Retinal pigment epithelial cell (primary cell): Measurements from ENCODE around the gene TENM4.

Source experiments
- DNase-seq: peaks from one replicate; pipeline ENCODE4 v3.0.0-alpha.2; 2010; ENCODE audit warnings: low read depth
- H3K4me3 ChIP-seq: 2 replicates; pipeline ENCODE4 v1.5.1; 2011; ENCODE audit warnings: mild to moderate bottlenecking, low read length, control low read depth, moderate library complexity
- TF ChIP-seq, protein P1 (sequence below): conservative IDR thresholded peaks from 2 replicates; pipeline ENCODE4 v1.5.1; 2011; ENCODE audit warnings: low read depth, low read length, control low read depth, inconsistent platforms

Gene TENM4

DNA sequence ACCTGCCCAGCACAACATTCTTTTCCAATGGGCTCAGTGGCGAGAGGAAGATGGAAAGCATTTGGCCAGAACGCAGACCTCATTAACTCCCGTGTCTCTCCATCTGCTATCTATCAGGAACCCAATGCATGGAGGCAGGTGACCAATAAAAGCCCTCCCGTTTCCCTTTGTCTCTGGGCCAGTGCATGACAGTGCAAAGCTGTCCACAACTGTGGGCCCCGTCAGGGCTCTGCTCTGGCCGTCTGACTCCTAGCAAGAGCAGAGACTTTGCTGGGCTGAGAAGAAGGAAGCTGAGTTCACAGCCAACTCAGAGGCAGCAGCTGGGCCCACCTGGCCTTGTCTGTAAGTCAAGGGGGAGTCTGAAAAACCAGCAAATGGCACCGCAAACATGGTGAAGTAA lies 177.8 kb downstream of the TENM4 start:
- no peak overlapping the region for H3K4me3 ChIP-seq
- TF ChIP-seq, protein P1, sequence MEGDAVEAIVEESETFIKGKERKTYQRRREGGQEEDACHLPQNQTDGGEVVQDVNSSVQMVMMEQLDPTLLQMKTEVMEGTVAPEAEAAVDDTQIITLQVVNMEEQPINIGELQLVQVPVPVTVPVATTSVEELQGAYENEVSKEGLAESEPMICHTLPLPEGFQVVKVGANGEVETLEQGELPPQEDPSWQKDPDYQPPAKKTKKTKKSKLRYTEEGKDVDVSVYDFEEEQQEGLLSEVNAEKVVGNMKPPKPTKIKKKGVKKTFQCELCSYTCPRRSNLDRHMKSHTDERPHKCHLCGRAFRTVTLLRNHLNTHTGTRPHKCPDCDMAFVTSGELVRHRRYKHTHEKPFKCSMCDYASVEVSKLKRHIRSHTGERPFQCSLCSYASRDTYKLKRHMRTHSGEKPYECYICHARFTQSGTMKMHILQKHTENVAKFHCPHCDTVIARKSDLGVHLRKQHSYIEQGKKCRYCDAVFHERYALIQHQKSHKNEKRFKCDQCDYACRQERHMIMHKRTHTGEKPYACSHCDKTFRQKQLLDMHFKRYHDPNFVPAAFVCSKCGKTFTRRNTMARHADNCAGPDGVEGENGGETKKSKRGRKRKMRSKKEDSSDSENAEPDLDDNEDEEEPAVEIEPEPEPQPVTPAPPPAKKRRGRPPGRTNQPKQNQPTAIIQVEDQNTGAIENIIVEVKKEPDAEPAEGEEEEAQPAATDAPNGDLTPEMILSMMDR: no peak
- no peak for DNase-seq

DNA sequence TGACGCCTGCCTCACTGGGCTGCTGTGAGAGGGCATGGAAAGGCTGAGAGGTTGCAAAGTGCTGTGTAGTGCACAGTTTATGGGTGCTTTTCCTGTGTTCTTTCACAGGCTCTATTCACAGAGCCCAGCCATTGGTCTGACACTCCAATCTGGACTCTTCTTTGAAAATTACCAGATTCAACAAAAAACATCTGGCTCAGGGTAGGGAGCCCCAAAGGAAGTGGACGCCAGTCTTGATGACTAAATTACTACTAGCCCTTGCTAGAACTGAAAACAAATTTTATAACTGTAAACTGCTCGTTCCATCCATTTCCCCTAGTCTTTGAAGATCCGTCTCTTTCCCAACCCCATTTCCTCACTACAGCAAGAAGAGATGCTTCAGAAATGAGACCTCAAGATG lies 178.6 kb downstream of the TENM4 start:
- no peak for DNase-seq
- H3K4me3 ChIP-seq: no peak overlapping the region
- TF ChIP-seq, protein P1: no peak

DNA sequence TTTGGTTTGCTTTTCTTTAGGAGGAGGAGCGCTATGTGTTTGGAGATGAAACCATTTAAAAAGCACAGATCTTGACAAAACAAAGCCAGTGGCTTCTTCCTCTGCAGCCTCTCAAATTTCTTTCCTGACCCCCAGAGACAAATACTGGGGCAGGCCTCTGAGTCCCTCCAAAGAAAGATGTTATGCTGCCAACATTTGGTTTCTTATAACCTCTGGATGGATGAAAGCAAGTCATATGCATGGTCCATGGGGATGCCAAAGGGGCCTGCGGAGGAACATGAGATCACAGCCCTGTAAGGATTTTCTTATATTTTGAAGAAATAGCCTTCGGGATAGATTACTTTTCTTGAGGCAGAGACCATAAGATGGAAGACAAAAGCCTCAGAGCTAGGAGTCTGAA lies 179.1 kb downstream of the TENM4 start:
- no peak overlapping the region for H3K4me3 ChIP-seq
- DNase-seq: no peak
- TF ChIP-seq, protein P1: no peak

DNA sequence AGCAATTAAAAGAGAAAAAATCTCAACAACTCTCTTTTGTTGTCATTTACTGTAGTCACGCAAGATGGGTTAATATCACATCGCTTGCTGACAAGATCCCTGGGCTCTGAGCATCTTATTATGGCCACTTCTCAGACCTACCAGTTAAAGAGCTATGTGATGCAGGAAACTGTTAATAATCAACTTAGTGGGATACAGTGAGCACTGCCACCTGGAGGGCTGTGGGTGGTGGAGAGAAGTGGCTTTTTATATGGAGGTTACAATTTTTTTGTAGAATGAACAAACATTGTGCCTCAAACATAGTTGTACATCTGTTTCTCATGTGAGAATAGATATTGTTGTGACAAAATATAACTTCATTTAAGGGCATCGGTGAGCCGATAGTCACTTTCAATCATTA lies 181.0 kb downstream of the TENM4 start:
- no peak overlapping the region for H3K4me3 ChIP-seq
- TF ChIP-seq, protein P1: peak; percentile 35
- no peak for DNase-seq

DNA sequence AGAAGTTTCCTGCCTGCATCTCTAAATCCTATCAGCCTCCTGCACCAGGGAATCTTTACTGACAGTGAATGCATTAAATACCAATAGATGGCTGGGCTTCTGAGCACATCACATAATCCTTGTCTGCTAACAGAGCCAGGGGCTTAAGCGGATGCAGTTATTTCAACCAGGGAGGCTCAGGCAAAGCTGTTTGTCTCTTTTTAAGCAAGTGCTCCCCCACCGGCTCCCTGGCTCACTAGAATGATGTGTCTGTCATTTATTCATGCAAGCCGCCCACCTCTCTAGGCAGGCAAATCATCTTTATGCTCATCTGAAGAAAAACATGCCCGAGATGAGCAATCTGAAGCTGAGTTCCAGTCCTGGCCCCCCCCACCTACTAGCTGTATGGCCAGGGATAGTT lies 182.3 kb downstream of the TENM4 start:
- no peak overlapping the region for H3K4me3 ChIP-seq
- no peak for DNase-seq
- TF ChIP-seq, protein P1: no peak

DNA sequence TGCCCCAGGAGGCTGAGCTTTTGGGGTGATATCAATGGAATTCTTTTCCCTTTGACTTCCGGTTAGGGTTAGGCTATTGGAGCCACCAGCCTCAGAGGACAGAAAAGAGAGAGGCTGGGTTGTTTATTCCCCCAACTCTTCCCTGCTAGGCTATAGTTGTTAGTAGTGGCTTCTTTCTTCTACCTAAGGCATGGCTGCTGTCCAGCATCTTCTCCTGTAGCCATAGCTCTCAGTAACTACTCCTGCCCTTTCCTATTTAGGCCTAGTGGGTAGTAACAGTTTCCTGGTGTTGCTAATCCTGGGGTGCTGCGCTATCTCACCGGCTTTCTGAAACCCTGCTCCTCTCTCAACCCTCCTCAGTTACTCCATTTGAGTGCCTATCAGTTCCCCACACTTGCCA lies 184.9 kb downstream of the TENM4 start:
- TF ChIP-seq, protein P1: no peak
- no peak for DNase-seq
- H3K4me3 ChIP-seq: no peak overlapping the region

DNA sequence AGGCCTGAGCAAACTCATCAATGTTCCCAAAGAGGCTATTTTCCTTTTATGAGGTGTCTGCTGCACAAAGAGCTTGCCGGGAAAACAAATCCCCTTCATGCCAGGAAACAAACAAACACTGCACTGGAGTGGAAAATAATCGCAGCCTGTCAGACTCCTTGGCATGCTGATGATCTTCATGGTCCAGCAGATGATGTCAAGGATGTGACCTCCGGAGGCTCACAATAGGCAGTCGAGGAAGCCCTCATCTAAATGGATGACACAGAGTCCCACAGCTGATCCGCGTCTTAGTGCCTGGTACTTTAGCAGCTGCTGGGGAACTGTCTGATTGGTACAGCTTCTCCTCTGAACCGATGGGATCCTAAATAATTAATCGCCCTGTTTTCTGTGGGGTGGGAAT lies 187.6 kb downstream of the TENM4 start:
- no peak for DNase-seq
- H3K4me3 ChIP-seq: no peak overlapping the region
- TF ChIP-seq, protein P1: no peak
